Activated T-cell treated with anti-CD3 and anti-CD28 coated beads, Interleukin-2, amount 50 U/mL, for 24 hours (primary cell): ENCODE measurements around the gene ZRANB3.
"Not testable (repeated sequence)": the region's sequence is repeated elsewhere in the genome, so short reads cannot be mapped to it uniquely, and the experiment has no call there.

Source experiments
- DNase-seq: peaks from one replicate; pipeline ENCODE4 v3.0.0-alpha.2; 2020
- H3K27ac Mint-ChIP-seq: 2 replicates; pipeline ENCODE4 v1.8.0; 2020; ENCODE audit warnings: mild to moderate bottlenecking, mixed read lengths
- H3K27me3 Mint-ChIP-seq: 2 replicates; pipeline ENCODE4 v1.8.0; 2020; ENCODE audit warnings: mixed read lengths
- H3K36me3 Mint-ChIP-seq: 2 replicates; pipeline ENCODE4 v1.8.0; 2020; ENCODE audit warnings: low read depth, mixed read lengths
- H3K4me1 Mint-ChIP-seq: 2 replicates; pipeline ENCODE4 v1.8.0; 2020; ENCODE audit warnings: low read depth, mixed read lengths
- H3K4me3 Mint-ChIP-seq: 2 replicates; pipeline ENCODE4 v1.8.0; 2020; ENCODE audit warnings: mild to moderate bottlenecking, moderate library complexity, mixed read lengths
- H3K9me3 Mint-ChIP-seq: 2 replicates; pipeline ENCODE4 v1.8.0; 2020; ENCODE audit warnings: mixed read lengths

ZRANB3 gene

DNA sequence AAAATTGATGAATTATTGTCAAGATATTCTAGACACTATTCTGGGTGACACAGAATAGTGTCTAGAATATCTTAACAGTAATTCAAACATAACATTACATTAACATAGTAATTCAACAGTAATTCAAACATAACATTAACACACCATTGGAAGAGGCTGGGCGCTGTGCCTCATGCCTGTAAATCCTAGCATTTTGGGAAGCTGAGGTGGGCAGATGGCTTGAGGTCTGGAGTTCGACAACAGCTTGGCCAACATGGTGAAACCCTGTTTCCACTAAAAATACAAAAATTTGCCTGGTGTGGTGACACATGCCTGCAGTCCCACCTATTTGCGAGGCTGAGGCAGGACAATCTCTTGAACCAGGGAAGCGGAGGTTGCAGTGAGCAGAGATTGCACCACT, 195.8 kb downstream of the ZRANB3 start:
- no peak for DNase-seq
- Mint-ChIP-seq H3K27me3 (no peaks in the 10 kb centered on the region), H3K27ac (no peak overlapping the region), H3K4me1 (no peaks in the 10 kb centered on the region), H3K36me3 (peaks cover 4% of the 10 kb centered on the region), H3K4me3 (no peak overlapping the region), H3K9me3 (peaks cover 20% of the 10 kb centered on the region)

GRCh38 chr2:135327146-135327545, 203.9 kb downstream of the ZRANB3 start:
- no peak for DNase-seq
- no peak overlapping the region for H3K4me3 Mint-ChIP-seq
- H3K4me1 Mint-ChIP-seq, result no peaks in the 10 kb centered on the region
- H3K9me3 Mint-ChIP-seq, result peaks cover 40% of the 10 kb centered on the region
- peaks cover 2% of the 10 kb centered on the region for H3K36me3 Mint-ChIP-seq
- no peaks in the 10 kb centered on the region for H3K27me3 Mint-ChIP-seq
- H3K27ac Mint-ChIP-seq, result no peak overlapping the region

GRCh38 chr2:135320465-135321355, 210.3 kb downstream of the ZRANB3 start:
- Mint-ChIP-seq H3K36me3 (no peaks in the 10 kb centered on the region), H3K4me1 (no peaks in the 10 kb centered on the region), H3K27ac (no peak overlapping the region), H3K9me3 (peaks cover 5% of the 10 kb centered on the region), H3K27me3 (no peaks in the 10 kb centered on the region), H3K4me3 (no peak overlapping the region)
- no peak for DNase-seq

- H3K27ac Mint-ChIP-seq, result no peak overlapping the region
- H3K36me3 Mint-ChIP-seq, result no peaks in the 10 kb centered on the region
- no peaks in the 10 kb centered on the region for H3K27me3 Mint-ChIP-seq
- no peaks in the 10 kb centered on the region for H3K4me1 Mint-ChIP-seq
- H3K9me3 Mint-ChIP-seq, result peaks cover 3% of the 10 kb centered on the region
- no peak for DNase-seq
- no peak overlapping the region for H3K4me3 Mint-ChIP-seq
Observed at GRCh38 chr2:135318808-135319207, 212.2 kb downstream of the ZRANB3 start.

GRCh38 chr2:135317375-135317774, 213.6 kb downstream of the ZRANB3 start:
- DNase-seq, result no peak
- no peaks in the 10 kb centered on the region for H3K27me3 Mint-ChIP-seq
- no peak overlapping the region for H3K4me3 Mint-ChIP-seq
- H3K4me1 Mint-ChIP-seq, result no peaks in the 10 kb centered on the region
- no peaks in the 10 kb centered on the region for H3K9me3 Mint-ChIP-seq
- no peak overlapping the region for H3K27ac Mint-ChIP-seq
- H3K36me3 Mint-ChIP-seq, result peaks cover 5% of the 10 kb centered on the region

GRCh38 chr2:135311962-135312361, 219.1 kb downstream of the ZRANB3 start:
- Mint-ChIP-seq H3K4me3 (no peak overlapping the region), H3K27ac (no peak overlapping the region), H3K9me3 (peaks cover 12% of the 10 kb centered on the region), H3K36me3 (peaks cover 18% of the 10 kb centered on the region), H3K27me3 (no peaks in the 10 kb centered on the region), H3K4me1 (no peaks in the 10 kb centered on the region)
- no peak for DNase-seq

DNA sequence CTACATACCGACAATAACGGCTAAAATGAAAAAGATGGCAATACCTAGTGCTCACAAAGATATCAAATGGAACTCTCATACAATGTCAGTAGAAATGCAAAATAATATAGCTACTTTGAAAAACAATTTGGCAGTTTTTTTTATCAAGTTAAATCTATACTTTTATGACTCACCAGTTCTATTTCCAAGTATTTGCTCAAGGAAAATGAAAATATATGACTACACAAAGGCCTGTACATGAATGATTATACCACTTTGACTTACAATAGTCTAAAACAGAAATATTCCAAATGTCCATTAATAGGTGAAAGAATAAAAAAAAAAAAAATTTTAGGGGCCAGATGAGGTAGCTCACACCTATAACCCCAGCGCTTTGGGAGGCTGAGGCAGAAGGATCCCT, 219.8 kb downstream of the ZRANB3 start:
- no peak overlapping the region for H3K27ac Mint-ChIP-seq
- H3K4me3 Mint-ChIP-seq, result no peak overlapping the region
- no peak for DNase-seq
- H3K27me3 Mint-ChIP-seq, result no peaks in the 10 kb centered on the region
- peaks cover 12% of the 10 kb centered on the region for H3K9me3 Mint-ChIP-seq
- H3K4me1 Mint-ChIP-seq, result no peaks in the 10 kb centered on the region
- H3K36me3 Mint-ChIP-seq, result peaks cover 18% of the 10 kb centered on the region

GRCh38 chr2:135304694-135305093, 226.3 kb downstream of the ZRANB3 start:
- H3K27me3 Mint-ChIP-seq, result no peaks in the 10 kb centered on the region
- DNase-seq, result no peak
- H3K4me1 Mint-ChIP-seq, result no peaks in the 10 kb centered on the region
- H3K4me3 Mint-ChIP-seq, result no peak overlapping the region
- peaks cover 16% of the 10 kb centered on the region for H3K9me3 Mint-ChIP-seq
- H3K27ac Mint-ChIP-seq, result no peak overlapping the region
- peaks cover 12% of the 10 kb centered on the region for H3K36me3 Mint-ChIP-seq

DNA sequence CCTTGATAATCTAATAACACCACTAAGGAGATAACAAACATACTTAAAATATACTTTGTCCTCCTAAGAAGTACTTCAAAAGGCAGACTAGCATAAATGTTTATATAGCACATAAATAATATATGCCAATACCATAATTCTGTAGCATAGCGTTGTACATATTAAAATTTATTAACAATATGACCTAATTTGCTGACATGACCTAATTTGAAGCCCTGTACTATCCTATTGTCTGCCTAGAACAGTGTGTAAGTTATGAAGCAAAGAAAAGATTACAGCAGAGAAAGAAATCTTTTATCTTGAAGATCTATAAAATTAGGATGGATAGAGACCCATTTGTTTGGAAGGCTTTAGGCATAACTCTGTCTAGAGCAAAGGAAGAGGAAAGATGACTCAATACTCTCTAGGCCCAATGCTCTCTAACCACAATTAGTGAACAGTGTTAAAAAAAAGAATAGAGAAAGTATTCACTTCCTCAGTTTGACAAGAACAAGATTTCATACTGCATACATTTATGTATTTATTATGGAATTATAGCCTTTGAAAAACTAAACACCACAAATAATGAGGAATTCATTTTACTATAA, 231.3 kb downstream of the ZRANB3 start:
- Mint-ChIP-seq H3K9me3 (peaks cover 26% of the 10 kb centered on the region), H3K36me3 (peaks cover 21% of the 10 kb centered on the region), H3K27ac (no peak overlapping the region), H3K4me3 (no peak overlapping the region), H3K4me1 (no peaks in the 10 kb centered on the region), H3K27me3 (no peaks in the 10 kb centered on the region)
- no peak for DNase-seq

GRCh38 chr2:135299165-135299564, 231.9 kb downstream of the ZRANB3 start:
- peaks cover 21% of the 10 kb centered on the region for H3K36me3 Mint-ChIP-seq
- no peak overlapping the region for H3K27ac Mint-ChIP-seq
- peaks cover 28% of the 10 kb centered on the region for H3K9me3 Mint-ChIP-seq
- DNase-seq, result no peak
- H3K27me3 Mint-ChIP-seq, result no peaks in the 10 kb centered on the region
- no peaks in the 10 kb centered on the region for H3K4me1 Mint-ChIP-seq
- H3K4me3 Mint-ChIP-seq, result no peak overlapping the region

- DNase-seq, H3K4me3 Mint-ChIP-seq, H3K27me3 Mint-ChIP-seq, H3K27ac Mint-ChIP-seq, H3K36me3 Mint-ChIP-seq, H3K4me1 Mint-ChIP-seq: not testable (repeated sequence)
- peaks cover 31% of the 10 kb centered on the region for H3K9me3 Mint-ChIP-seq
Observed at GRCh38 chr2:135287121-135287520, 243.9 kb downstream of the ZRANB3 start.

GRCh38 chr2:135285391-135285790, 245.6 kb downstream of the ZRANB3 start:
- H3K4me1 Mint-ChIP-seq, result peaks cover 2% of the 10 kb centered on the region
- peaks cover 2% of the 10 kb centered on the region for H3K36me3 Mint-ChIP-seq
- no peak overlapping the region for H3K27ac Mint-ChIP-seq
- H3K4me3 Mint-ChIP-seq, result no peak overlapping the region
- H3K9me3 Mint-ChIP-seq, result peaks cover 27% of the 10 kb centered on the region
- no peaks in the 10 kb centered on the region for H3K27me3 Mint-ChIP-seq
- no peak for DNase-seq

- Mint-ChIP-seq H3K27ac (no peak overlapping the region), H3K4me3 (no peak overlapping the region), H3K9me3 (peaks cover 4% of the 10 kb centered on the region), H3K4me1 (peaks cover 2% of the 10 kb centered on the region), H3K27me3 (no peaks in the 10 kb centered on the region), H3K36me3 (no peaks in the 10 kb centered on the region)
- no peak for DNase-seq
Observed at GRCh38 chr2:135281379-135281778, 249.6 kb downstream of the ZRANB3 start.

DNA sequence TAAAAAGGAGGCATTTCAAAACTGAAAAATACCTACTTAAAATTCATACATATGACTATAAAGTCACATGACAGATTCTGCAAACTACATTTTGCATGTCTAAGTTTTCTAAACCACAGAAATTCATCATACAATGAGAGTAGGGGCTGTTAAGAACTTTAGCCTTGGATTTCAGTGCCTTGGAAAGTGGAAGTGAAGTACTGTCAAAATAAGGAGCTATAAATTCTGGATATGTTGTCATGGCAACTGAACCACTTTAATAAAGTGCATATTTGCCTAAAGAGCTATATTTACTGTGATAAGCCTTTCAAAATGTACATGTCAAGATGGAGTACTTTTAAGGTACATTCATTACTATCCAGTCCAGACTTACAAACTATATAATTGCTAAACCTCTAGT, 251.8 kb downstream of the ZRANB3 start:
- Mint-ChIP-seq H3K4me3 (no peak overlapping the region), H3K36me3 (no peaks in the 10 kb centered on the region)

DNA sequence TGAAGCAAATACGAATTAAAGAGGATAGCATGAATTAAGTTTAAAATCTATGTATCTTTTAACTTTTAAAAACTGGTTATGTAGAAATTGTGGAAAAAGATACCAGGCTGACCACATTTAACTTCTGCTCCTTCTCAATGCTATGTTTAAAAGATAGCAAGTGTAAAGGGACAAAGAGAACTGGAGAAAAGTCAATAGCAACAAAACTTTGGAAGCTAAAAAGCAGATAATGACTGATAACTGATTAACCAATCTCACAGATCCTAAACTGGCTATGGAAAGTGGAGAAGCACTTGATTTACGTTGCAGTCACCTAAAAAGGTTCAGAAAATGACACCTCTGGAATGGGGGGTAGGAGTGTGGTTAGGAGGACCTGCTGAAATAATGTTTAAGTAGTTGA, 254.5 kb downstream of the ZRANB3 start:
- peaks cover 3% of the 10 kb centered on the region for H3K9me3 Mint-ChIP-seq
- no peak for DNase-seq
- no peak overlapping the region for H3K27ac Mint-ChIP-seq
- H3K4me3 Mint-ChIP-seq, result no peak overlapping the region
- peaks cover 2% of the 10 kb centered on the region for H3K36me3 Mint-ChIP-seq
- peaks cover 2% of the 10 kb centered on the region for H3K4me1 Mint-ChIP-seq
- H3K27me3 Mint-ChIP-seq, result no peaks in the 10 kb centered on the region

More for the DNA sequence above, 251.8 kb downstream of the ZRANB3 start:
- Mint-ChIP-seq H3K27me3 (no peaks in the 10 kb centered on the region), H3K9me3 (peaks cover 3% of the 10 kb centered on the region), H3K27ac (no peak overlapping the region), H3K4me1 (peaks cover 2% of the 10 kb centered on the region)
- no peak for DNase-seq
